ENCODE results near the gene RPP25L.
"Not testable (repeated sequence)": the region's sequence is repeated elsewhere in the genome, so short reads cannot be mapped to it uniquely, and the experiment has no call there.

RPP25L gene

DNA sequence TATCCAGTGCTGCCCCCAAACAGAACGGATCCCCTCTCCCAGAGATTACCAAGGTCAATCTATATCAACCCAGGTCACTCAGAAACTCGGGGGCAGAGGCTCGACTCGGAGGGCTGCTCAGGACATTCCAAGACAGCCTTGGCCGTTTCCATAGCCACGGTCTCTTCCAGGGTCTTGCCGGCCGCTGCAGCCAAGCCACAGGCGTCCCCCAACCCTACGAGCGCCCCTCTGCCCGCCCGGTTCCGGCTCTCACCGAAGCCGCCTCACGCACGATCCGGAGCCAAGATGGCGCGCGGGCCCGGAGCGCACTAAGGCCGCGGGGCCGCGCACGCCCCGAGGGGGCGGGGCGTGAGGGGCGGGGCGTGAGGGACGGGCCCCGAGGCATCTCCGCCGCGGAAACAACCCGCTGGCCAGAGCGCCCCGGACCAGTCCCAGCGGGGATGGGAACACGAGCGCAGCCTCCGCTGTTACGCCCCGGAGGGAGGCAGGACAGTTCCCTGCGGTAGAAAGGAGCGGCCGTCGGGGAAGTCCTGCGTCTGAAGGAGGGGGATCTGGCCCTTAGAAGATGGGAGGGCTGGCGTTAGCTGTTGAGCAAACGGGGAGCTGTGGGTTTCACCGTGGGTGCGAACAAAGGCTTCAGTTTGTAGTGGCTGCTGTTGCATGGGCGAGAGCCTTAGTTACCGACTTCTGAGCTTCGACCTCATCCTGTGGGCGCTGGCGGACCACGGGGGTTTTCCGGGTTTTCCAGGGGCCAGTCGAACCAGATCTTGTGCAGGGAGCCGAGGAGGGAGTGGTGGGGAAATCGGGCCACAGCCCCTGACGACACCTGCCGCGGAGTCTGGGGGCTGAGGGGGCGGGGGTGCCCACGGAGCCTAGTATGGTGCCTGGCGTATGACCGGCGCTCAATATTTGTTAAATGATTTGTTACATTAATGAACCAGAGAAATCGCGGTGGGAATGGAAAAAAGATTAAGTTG lies at the start of gene RPP25L:
RPP25L (minus strand) TSS at position 287 of the 977 bp plus-strand sequence. CDS start 801 bp downstream, outside the sequence.
- DNase-seq (ENCODE audit: low read depth, low spot score), result peak; percentile 95

GRCh38 chr9:34659592-34660253 lies 47.8 kb upstream of the RPP25L start:
- peak; percentile 16 for DNase-seq (ENCODE audit: low read depth, low spot score)

GRCh38 chr9:34658461-34658860 lies 46.6 kb upstream of the RPP25L start:
- no peak for DNase-seq (ENCODE audit: low read depth, low spot score)

GRCh38 chr9:34656992-34657391 lies 45.1 kb upstream of the RPP25L start:
- no peak for DNase-seq (ENCODE audit: low read depth, low spot score)

DNA sequence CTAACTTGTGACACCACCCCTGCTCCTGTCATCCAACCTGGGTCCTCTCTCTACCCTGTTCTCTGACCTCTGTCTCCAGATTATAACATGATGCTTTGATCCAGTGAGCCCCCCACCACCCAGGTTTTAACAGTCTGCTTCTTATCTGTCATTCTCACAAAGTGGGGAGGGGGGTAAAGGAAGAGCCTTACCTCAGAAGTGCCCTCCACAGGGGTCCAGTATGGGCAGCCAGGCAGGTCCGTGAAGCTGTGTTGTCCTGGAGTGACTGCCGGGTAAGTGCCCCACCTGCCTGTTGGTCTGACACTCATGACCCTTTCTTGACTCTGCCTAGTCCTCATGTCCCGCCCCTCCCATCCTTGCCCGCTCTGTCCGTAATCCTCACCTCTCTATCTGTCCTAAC lies 43.5 kb upstream of the RPP25L start:
- DNase-seq (ENCODE audit: low read depth, low spot score), result no peak

DNA sequence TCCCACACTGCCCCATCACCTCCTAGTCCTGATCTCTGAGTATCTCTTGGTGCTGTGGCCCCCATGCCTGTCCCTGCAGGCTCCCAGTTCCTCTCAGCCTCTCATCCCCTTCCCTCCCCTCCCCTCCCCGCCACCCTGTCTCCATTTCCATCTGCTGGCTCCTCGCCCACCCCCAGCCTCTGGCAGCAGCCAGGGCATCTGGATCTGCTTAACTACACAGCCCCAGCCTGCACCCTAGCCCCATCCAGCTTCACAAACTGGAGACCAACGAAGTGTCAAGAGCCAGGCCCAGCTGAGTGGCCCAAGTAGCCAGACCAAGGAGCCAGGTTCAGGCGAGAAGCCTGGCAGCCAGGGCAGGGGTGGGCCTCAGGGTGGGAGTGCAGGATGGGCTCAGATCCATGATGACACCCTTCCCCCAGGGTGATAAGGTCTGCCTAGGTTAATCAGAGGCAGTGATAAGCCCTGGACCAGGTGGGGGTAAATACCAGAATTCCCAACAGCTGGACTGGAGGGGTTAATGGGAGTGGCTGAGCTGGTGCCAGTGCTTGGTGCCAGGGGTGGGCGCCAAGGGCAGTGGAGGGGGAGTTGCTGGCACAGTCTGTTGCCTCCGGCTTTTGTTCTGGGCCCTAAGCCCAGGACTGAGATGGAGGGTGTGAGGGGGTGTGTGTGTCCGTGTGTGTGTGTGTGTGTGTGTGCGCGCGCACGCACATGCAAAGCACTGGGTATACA lies 42.6 kb upstream of the RPP25L start:
- DNase-seq (ENCODE audit: low read depth, low spot score), result peak; percentile 76

DNA sequence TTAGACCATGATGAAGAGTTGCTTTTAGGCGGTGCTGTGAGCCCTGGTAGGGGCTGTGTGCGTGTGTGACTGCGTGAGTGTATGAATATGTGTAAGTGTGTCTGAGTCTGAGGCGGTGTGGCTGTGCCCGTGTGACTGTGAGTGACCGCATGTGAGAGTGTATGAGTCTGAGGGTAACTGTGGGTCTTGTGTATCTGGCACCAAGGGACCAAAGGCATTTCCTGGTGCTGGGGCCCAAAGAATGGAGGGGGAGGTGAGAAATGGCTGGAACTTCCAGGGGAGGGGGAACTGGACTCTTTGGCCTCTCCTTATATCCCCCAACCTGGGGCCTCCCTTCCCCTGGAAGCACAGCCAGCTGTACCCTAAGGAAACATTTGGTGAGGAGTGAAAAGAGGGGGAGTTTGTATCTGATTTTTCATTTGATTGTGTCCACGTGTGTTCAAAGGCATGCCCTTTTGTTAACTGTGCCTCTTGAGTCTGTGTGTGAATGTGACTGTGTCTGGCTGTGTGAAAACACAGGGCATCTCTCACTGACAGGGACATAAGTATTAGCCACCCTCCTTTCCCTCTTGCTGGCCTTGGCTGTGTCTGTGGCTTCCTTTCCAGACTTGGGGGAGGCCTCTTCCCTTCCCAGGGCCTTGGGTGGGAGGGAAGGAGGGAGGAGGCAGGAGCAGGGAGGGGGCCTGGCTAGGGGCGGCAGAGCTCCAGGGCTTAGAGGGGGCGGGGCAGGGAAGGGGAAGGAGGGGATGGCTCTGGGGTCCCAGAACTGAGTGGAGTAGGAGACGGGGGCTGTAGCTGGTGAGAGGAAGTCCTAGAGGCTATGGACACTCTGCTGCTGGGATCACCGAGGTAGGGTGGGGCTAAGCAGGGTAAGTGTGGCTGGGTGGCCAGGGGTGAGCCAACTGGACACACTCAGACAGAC lies 41.5 kb upstream of the RPP25L start:
- peak; percentile 44 for DNase-seq (ENCODE audit: low read depth, low spot score)

DNA sequence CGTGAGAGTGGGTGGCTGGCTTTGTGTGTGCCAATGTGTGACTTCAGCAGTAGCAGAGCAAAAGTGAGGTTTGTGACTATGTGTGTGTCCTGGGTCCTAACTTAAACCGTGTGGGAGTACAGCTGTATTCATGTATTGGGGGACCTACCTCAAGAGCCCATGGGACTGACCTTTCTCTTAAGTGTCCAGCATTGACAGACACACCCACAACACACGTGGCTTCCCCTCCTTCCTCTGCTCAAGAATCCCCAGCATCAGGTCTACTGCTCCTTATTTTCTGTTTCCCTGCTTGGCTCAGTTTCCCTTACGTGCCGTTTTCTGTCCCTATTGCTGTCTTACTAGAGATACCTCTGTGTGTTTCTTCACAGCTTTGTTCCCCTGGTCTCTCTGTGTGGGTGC lies 40.7 kb upstream of the RPP25L start:
- DNase-seq (ENCODE audit: low read depth, low spot score), result no peak

- peak; percentile 81 for DNase-seq (ENCODE audit: low read depth, low spot score)
Measured at GRCh38 chr9:34651876-34652601, 40.1 kb upstream of the RPP25L start, which contains the start of gene IL11RA. IL11RA (plus strand) TSS chr9:34652185; CDS start chr9:34655218, 3,033 bp downstream.

GRCh38 chr9:34651321-34651720 lies 39.4 kb upstream of the RPP25L start:
- DNase-seq (ENCODE audit: low read depth, low spot score), result peak; percentile 42

DNA sequence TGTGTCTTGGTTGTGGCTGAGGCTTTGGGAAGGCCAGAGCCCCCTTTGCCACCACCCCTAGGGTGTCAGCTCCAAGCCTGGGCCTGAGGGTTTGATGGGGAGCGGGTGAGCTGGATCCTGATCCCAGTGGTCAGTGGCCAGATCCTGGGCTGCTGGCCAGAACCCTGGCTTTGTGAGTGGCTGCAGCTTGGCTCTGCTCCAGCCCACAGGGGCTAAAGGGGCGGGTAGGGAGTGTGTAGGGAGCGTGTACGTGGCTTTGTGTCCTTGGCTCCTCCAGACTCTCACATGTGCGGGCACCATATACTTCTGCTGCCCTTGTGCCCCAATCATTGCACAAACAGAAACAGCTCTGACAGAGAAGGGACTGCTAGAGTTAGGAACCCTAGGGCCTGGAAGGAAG lies 38.9 kb upstream of the RPP25L start:
- DNase-seq (ENCODE audit: low read depth, low spot score), result peak; percentile 85

- no peak for DNase-seq (ENCODE audit: low read depth, low spot score)
Measured at GRCh38 chr9:34648673-34649072, 36.8 kb upstream of the RPP25L start.

DNA sequence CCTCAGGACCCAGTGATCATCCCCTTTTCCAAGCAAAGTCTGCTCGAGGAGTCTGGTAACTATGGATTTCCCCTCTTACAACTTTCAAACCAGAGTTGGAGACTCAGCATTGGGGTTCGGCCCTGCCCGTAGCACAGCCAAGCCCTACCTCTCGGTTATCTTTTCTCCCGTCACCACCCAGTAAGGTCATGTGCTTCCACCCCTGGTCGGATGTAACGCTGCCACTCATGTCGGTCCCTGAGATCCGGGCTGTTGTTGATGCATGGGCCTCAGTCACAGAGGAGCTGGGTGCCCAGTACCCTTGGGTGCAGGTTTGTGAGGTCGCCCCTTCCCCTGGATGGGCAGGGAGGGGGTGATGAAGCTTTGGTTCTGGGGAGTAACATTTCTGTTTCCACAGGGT lies 35.8 kb upstream of the RPP25L start:
- DNase-seq (ENCODE audit: low read depth, low spot score), result no peak

DNA sequence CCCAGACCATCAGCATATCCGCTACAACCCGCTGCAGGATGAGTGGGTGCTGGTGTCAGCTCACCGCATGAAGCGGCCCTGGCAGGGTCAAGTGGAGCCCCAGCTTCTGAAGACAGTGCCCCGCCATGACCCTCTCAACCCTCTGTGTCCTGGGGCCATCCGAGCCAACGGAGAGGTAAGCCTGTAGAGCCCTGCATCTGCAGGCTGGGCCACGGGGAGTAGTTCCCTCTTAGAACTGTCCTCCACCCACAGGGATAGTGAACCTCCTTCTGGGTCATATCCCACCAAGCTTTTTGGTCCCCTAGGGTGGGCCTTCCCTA lies 35.1 kb upstream of the RPP25L start:
- DNase-seq (ENCODE audit: low read depth, low spot score), result no peak

DNA sequence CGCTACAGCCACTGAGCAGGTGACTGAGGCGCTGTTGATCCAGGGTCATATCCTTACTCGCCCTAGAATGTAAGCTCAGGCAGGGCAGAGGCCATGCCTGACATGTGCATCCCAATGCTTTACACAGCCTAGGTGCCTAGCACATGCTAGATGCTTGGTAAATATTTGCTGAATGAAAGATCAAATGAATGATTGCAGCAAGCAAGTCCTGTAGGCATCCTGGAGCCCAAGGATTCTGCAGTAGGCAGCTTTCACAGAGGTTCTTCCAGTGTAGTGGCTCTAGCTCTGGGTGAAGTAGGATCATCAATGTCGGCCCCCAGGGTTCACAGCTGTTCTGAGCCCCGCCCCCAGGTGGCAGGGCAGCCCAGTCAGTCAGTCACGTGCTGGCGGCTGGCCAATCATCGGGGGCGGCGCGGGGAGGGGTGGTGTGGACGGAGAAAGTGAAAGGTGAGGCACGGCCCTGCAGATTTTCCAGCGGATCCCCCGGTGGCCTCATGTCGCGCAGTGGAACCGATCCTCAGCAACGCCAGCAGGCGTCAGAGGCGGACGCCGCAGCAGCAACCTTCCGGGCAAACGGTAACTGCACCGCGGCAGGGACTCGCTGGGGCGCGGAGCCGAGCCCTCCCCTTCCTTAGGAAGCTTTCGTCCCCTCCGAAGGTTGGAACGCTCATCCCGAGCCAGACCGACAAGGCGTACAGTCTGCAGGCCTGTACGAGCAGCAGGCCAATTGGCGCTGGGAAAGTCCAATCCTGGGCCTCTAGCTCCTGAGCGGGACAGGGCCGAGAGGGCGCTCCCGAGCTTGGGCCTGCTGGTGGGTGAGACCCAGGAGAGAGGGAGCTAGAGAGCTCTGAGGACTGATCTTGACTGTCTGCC lies 34.5 kb upstream of the RPP25L start, which contains the start of gene GALT:
GALT (plus strand) TSS at position 465 of the 873 bp plus-strand sequence; CDS start at position 495, 30 bp downstream.
- DNase-seq (ENCODE audit: low read depth, low spot score), result peak; percentile 93

- no peak for DNase-seq (ENCODE audit: low read depth, low spot score)
Measured at GRCh38 chr9:34644766-34645314, 32.9 kb upstream of the RPP25L start.

GRCh38 chr9:34642679-34643078 lies 30.8 kb upstream of the RPP25L start:
- no peak for DNase-seq (ENCODE audit: low read depth, low spot score)

GRCh38 chr9:34639322-34639721 lies 27.4 kb upstream of the RPP25L start:
- not testable (repeated sequence) for DNase-seq (ENCODE audit: low read depth, low spot score)

GRCh38 chr9:34638138-34638445 lies 26.2 kb upstream of the RPP25L start:
- DNase-seq (ENCODE audit: low read depth, low spot score), result no peak
